Measurements from ENCODE around the gene SLC26A8. TPM values are rescaled to one million over a fixed set of nuclear protein-coding genes. Genes with fewer than 3 reads are reported as not detected.

Gene SLC26A8
- total and polyA plus RNA-seq, 2 of the 13 experiments (the other 11 are each of a cell fraction or from before 2014, with no cell fraction given), result 0.46 TPM; not detected in 1

GRCh38 chr6:36028088-36028876 is 3.8 kb upstream of the SLC26A8 start (continued):
- TF ChIP-seq FLYWCH1 (CRISPR knock-in tag; IDR thresholded peaks at IDR 0.05) (0 out of 2 replicates have a peak, but pooled peaks have one; percentile 76), HDAC6 (IDR thresholded peaks at IDR 0.05; ENCODE audit: low read depth, low read length) (0 out of 2 replicates have a peak, but pooled peaks have one; percentile 20), NFKBIZ (CRISPR knock-in tag; IDR thresholded peaks at IDR 0.05) (no peak), ZBTB25 (CRISPR knock-in tag; IDR thresholded peaks at IDR 0.05) (no peak), NFYC (CRISPR knock-in tag; IDR thresholded peaks at IDR 0.05) (no peak), ZNF574 (CRISPR knock-in tag; IDR thresholded peaks at IDR 0.05) (no peak), LBX2 (CRISPR knock-in tag; IDR thresholded peaks at IDR 0.05; ENCODE audit: borderline replicate concordance) (no peak), ZC3H13 (CRISPR knock-in tag; IDR thresholded peaks at IDR 0.05) (no peak), GATAD2A (CRISPR knock-in tag; IDR thresholded peaks at IDR 0.05) (no peak), SIN3A (IDR thresholded peaks at IDR 0.05; ENCODE audit: borderline replicate concordance, low read depth, low read length) (no peak), ZNF652 (CRISPR knock-in tag; IDR thresholded peaks at IDR 0.05; ENCODE audit: borderline replicate concordance, low read depth) (no peak), RARG (CRISPR knock-in tag; IDR thresholded peaks at IDR 0.05; ENCODE audit: low read depth) (no peak), ZNF800 (CRISPR knock-in tag; IDR thresholded peaks at IDR 0.05) (0 out of 2 replicates have a peak, but pooled peaks have one; percentile 21), ZNF747 (CRISPR knock-in tag; IDR thresholded peaks at IDR 0.05; ENCODE audit: borderline replicate concordance) (no peak), SRSF4 (IDR thresholded peaks at IDR 0.05; ENCODE audit: low read depth, low read length, poor library complexity, severe bottlenecking) (no peak), CHD4 (IDR thresholded peaks at IDR 0.05; ENCODE audit: borderline replicate concordance, low read length) (no peak), ZBTB33 (CRISPR knock-in tag; IDR thresholded peaks at IDR 0.05) (no peak), ZNF703 (CRISPR knock-in tag; IDR thresholded peaks at IDR 0.05; ENCODE audit: borderline replicate concordance) (0 out of 2 replicates have a peak, but pooled peaks have one; percentile 53), CENPBD1 (CRISPR knock-in tag; IDR thresholded peaks at IDR 0.05; ENCODE audit: borderline replicate concordance, low read depth) (no peak), NRL (CRISPR knock-in tag; IDR thresholded peaks at IDR 0.05; ENCODE audit: borderline replicate concordance) (peak; percentile 73; the same call in 1 of the 2 replicates)
